GM19452 (cell line): ENCODE data around the gene SMYD3.

Source experiments
- ATAC-seq: cut with Tn5 transposase; IDR thresholded peaks from one replicate; pipeline ENCODE4 v1.9.1; 2021; ENCODE audit not compliant: unreplicated experiment

Gene SMYD3

GRCh38 chr1:245888809-245889208 is 618.3 kb downstream of the SMYD3 start:
- no peak for ATAC-seq

DNA sequence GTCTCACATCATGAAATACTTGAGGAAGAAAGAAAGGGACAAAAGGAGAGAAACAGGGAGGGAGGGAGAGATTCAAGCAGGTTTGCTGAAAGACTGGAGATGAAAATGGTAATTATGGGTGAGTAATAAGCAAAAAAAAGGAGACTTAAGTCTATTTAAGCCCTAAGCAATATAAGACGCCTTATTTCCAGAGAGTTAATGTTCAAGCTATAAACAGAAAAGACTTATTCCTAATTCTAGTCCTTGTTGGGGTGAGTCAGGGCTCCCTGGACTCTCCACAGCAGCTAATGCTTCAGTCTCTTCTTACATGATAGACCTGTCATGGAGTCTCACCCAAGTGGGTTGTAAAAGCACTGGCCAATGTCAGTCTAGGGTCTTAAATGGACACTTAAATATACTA is 619.2 kb downstream of the SMYD3 start:
- no peak for ATAC-seq

DNA sequence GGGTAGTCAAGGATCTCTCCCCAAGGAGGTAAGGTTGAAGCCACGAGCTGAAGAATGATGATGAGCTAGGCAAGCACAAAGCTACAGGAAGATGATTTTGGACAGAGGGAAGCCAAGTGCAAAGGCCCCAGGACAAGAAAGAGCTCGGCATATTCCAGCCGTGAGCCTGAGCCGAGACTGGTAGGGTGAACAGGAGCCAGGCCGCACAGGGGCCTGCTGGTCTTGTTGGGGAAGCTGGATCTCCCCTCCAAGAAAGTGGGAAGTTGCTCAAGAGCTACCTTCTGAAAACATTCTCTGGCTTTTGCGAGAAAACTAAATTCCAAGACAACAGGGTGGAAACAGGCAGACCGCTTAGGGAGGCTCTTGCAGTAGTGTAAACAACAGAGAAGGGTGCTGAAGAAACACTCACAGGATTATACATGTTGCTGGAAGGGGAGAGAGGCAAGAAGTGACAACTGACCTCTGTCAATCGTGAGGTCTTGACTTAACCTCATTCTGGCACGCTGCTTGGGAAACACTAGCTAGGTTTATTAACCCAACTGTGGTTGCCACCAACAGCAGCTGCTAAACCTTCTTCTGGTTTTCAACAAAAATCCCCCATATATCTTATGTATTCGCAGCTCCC is 625.2 kb downstream of the SMYD3 start:
- no peak for ATAC-seq

DNA sequence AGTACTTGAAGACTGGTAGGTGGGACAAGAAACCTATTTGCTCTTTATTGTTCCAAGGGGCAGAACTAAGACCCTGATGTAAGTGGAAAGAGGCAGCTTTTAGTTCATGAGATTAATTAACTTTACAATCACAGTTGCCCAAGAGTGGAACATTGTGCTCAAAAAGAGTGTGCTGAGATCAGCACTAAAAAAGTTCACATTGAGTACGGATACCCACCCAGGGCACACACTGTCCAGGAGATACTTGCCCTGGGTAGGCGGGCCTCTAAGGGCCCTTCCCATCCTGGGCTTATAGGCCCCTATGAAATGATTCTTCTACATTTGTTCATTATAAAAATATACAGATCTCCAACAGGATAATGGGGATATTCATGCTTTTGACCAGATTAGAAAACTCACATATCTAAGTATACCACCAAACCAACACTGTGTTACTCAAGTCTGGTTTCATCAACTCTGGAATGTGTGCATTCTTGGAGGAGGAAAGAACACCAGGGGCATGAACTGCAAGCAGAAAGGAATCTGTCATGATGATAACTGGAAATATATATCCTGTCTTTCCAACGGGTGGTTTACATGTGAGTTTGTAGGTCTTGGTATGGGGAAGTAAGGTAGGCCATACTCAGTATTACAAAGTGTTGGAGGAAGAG is 626.2 kb downstream of the SMYD3 start:
- no peak for ATAC-seq

GRCh38 chr1:245879091-245879490 is 628.0 kb downstream of the SMYD3 start:
- ATAC-seq, result no peak

DNA sequence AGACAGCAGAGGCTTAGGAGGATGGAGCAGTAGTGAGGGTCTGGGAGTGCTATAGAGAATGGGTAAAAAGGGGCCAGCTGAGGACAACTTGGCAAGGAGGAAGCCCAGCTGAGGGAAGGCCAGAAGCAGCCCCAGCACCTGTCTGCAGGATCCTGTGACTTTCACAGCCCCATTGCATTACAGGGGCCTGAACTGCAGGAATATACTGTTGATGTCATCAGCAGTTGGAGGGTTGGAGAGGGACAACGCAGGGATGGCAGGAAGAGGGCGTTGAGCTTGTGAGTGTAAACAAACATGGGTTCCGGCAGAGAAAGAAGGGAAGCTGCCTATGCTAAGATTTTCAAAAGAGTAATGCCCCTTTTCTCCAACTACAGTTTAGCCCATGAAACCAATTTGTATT is 628.5 kb downstream of the SMYD3 start:
- ATAC-seq, result no peak

DNA sequence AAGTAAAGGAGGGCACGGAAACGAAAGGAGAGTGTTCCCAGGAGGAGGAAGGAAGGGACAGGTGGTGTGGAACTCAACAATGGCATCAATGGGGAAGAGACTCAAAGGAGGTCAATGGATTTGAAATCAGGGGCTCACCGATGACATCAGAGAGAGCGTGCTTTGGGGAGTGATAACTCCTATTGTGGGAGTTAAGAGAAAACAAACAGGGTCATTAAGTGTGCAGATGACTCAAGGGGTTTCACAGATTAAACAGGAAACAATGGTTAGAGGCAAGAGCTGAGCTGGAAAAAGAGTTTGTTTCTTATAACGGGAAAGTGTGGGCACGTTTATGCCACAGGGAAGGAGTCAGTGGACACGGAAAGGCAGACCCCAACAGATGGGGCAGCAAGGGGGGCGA is 629.1 kb downstream of the SMYD3 start:
- no peak for ATAC-seq

- ATAC-seq, result no peak
Observed at GRCh38 chr1:245876586-245876985, 630.5 kb downstream of the SMYD3 start.

GRCh38 chr1:245875581-245876261 is 631.4 kb downstream of the SMYD3 start:
- peak; percentile 51 for ATAC-seq

GRCh38 chr1:245874942-245875580 is 632.0 kb downstream of the SMYD3 start:
- no peak for ATAC-seq

GRCh38 chr1:245873883-245874671 is 633.0 kb downstream of the SMYD3 start:
- no peak for ATAC-seq

DNA sequence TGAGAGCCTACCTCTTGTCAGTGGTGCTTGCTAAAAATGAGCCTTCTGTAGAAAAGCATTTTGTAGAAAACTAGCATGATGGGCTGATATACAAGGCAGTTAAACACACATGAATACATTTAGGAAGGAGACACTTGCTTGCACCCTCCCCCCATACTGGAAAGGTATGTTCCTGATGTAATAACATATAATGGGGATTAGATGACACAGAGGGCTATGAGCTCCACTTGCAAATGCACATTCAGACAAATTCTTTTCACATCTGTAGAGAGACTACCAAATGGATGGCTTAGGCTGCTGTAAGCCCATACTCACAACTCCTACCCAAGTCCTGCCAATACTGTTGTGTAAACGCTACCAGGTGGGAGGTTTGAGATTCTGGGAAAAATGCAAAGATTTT is 634.0 kb downstream of the SMYD3 start:
- ATAC-seq, result no peak

DNA sequence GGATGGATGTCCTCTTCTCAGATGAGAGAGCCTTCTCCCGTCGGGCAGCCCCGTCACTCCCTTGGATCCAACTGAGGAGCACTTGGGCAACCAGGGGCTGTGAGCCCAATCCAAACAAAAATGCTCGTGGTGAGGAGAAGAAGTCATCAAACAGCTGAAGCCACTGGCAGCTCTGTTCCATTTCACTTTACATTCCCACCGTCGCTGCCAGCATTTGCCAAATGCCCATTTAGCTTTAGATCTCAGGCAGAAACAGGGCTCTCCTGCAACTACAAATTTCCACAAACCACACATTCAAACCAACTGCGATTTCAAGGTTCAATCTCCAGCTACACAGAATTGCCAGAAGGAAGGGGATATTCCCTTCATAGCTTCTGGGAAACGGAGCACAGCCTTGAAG is 634.6 kb downstream of the SMYD3 start:
- ATAC-seq, result no peak

GRCh38 chr1:245871915-245872314 is 635.2 kb downstream of the SMYD3 start:
- no peak for ATAC-seq

DNA sequence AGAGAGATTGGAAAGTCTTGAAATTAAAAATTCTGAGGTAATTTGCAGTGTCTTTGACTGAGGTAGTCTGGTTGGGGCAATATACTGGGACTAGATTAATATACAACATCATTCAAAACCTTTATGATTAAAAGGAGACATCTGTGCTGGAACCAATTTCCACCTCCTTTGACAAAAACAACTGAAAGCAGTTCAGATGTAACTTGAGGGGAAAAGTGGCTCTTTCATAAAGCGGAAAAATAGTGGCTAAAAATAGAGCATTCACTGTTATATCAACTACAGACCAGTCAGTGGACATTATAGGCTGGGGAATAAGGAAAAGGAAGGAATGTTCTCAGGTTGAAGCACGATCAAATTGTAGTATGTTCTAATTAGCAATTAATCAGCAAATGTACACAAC is 635.9 kb downstream of the SMYD3 start:
- ATAC-seq, result no peak

DNA sequence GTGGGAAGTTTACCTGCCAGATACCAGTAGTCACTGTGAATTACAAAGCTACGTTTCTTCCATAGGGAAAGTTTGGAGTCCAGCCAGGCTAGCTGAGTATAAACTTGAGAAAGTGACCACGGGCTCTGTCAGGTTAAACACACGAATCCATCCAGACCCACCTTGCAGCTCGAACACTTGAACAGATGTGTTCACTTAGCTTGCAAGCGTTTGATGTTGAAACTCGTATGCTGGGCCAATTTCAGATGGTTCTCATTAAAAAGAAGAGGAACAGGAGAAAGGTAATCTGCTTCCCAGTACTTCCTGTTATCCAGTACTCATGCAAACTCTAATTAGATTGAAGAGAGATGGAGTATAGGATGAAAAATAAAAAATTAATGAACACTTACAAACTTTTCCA is 636.4 kb downstream of the SMYD3 start:
- no peak for ATAC-seq

- ATAC-seq, result no peak
Observed at GRCh38 chr1:245869847-245870246, 637.2 kb downstream of the SMYD3 start.

DNA sequence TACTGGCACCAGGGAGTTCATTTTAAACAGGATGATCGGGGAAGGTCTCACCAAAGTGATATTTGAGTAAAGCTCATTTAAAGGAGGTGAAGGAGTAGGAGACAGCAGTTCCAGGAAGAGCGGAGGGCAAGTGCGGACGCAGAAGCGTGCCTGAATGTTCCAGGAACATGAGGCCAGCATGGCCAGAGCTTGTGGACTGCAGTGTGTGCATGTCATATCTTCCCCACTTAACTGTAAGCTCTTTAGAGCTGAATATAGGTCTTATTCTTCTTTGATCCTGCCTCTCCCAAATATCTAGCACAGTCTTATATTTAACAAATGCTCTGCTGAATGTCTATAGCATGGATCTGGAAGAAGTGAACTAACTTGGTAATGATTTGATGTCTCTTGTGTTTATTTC is 639.3 kb downstream of the SMYD3 start:
- ATAC-seq, result no peak

GRCh38 chr1:245864872-245865271 is 642.2 kb downstream of the SMYD3 start:
- no peak for ATAC-seq

DNA sequence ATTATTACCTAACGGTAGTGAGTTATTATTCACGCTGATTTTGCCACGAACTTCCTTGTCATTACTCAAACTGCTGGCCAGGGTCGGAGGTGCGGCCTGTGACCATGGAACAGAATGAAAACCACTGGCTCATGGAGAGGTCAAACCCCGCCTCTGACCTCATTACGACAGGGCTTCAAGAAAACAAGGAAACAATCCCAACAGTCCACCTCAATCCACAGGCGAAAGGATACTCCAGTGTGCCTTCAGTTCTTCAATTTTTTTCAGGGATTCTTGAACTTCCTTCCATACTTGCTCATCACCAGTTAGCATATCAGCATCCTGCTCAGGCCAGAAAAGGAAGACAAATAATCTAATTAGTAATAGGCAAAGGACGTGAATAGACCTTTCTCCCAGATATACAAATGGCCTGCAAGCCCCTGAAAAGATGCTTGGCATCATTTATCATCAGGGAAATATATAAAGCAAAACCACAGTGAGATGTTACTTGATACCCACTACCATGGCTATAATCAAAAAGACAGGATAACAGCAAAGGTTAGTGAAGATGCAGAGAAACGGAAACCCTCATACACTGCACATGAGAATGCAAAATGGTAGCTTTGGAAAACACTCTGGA is 643.4 kb downstream of the SMYD3 start:
- ATAC-seq, result no peak
